SK-N-SH (cell line): ENCODE results near the gene TAB3. TPM values are rescaled to one million over a fixed set of nuclear protein-coding genes. Genes with fewer than 3 reads are reported as not detected.

ENCODE experiments used
- CTCF ChIA-PET: fragments of 300-600, 350-600 bp; formaldehyde crosslinking; extraction: SDS; loops from one replicate; lab custom pipeline; 2021; lab: Yijun Ruan, JAX
- POLR2A ChIA-PET: fragments of 350-600 bp; sonication (Branson Sonifier 250); formaldehyde crosslinking; extraction: SDS; loops from one replicate; lab custom pipeline; 2020; ENCODE audit warnings: antibody characterized with exemption, inconsistent platforms; lab: Yijun Ruan, JAX
- DNase-seq: peaks from one replicate; pipeline ENCODE4 v3.0.0; 2012
- H2AFZ ChIP-seq: fragments of 200-600 bp; sonication (generic); 2 replicates; pipeline ENCODE4 v1.8.1; 2016; ENCODE audit warnings: antibody characterized with exemption, mild to moderate bottlenecking, low read depth
- H3F3A ChIP-seq: fragments of 200-600 bp; sonication (generic); replicated peaks from 2 replicates; pipeline ENCODE3; 2016; ENCODE audit warnings: antibody characterized with exemption, mild to moderate bottlenecking; ENCODE audit not compliant: insufficient read depth
- H3K27ac ChIP-seq, 2 experiments: fragments of 200-500 bp in 1 of 2; fragments of 200-600 bp in 1 of 2; sonication (Bioruptor generic) in 1 of 2; sonication (generic), shearing (Covaris generic) in 1 of 2; 2 replicates each; pipeline versions ENCODE4 v1.5.1 to v1.6.1; 2014 to 2016; ENCODE audit warnings: low read depth in 2 of 2, inconsistent platforms in 1 of 2, low read length in 1 of 2, mild to moderate bottlenecking in 1 of 2, mixed read lengths in 1 of 2
- H3K27me3 ChIP-seq: fragments of 200-600 bp; sonication (generic), shearing (Covaris generic); 2 replicates; pipeline ENCODE4 v1.6.1; 2016; ENCODE audit warnings: mixed run types; ENCODE audit not compliant: insufficient read depth
- H3K36me3 ChIP-seq, 2 experiments: fragments of 200-500 bp in 1 of 2; fragments of 200-600 bp in 1 of 2; sonication (Bioruptor generic) in 1 of 2; sonication (generic) in 1 of 2; replicated peaks in 1 of 2; 2 replicates each; pipeline versions ENCODE3 to v1.5.1; 2014 to 2016; ENCODE audit warnings: low read length in 1 of 2, mild to moderate bottlenecking in 1 of 2; ENCODE audit not compliant: insufficient read depth in 2 of 2, control insufficient read depth in 1 of 2
- H3K4me1 ChIP-seq, 2 experiments: fragments of 200-500 bp in 1 of 2; fragments of 200-600 bp in 1 of 2; sonication (Bioruptor generic) in 1 of 2; sonication (generic), shearing (Covaris generic) in 1 of 2; 2 replicates each; pipeline versions ENCODE4 v1.5.1 to v1.6.1; 2014 to 2016; ENCODE audit warnings: low read depth in 1 of 2, low read length in 1 of 2, mixed run types in 1 of 2; ENCODE audit not compliant: insufficient read depth in 2 of 2, control insufficient read depth in 1 of 2
- H3K4me2 ChIP-seq: fragments of 200-600 bp; sonication (generic), shearing (Covaris generic); 2 replicates; pipeline ENCODE4 v1.6.1; 2017; ENCODE audit warnings: mixed run types
- H3K4me3 ChIP-seq, 2 experiments: fragments of 200-500 bp in 1 of 2; fragments of 200-600 bp in 1 of 2; sonication (Bioruptor generic) in 1 of 2; sonication (generic), shearing (Covaris generic) in 1 of 2; 2 replicates each; pipeline versions ENCODE4 v1.5.1 to v1.8.1; 2014 to 2016; ENCODE audit warnings: low read depth in 2 of 2, inconsistent platforms in 1 of 2, low read length in 1 of 2, mild to moderate bottlenecking in 1 of 2, mixed read lengths in 1 of 2, moderate library complexity in 1 of 2
- H3K79me2 ChIP-seq: fragments of 200-600 bp; sonication (generic); 2 replicates; pipeline ENCODE4 v1.8.1; 2017; ENCODE audit warnings: mild to moderate bottlenecking; ENCODE audit not compliant: insufficient read depth
- H3K9ac ChIP-seq: fragments of 200-600 bp; sonication (generic); 2 replicates; pipeline ENCODE4 v1.6.1; 2017; ENCODE audit warnings: mixed run types
- H3K9me2 ChIP-seq: fragments of 200-600 bp; sonication (generic); 2 replicates; pipeline ENCODE4 v1.6.1; 2017; ENCODE audit warnings: mixed run types
- H3K9me3 ChIP-seq: fragments of 200-600 bp; sonication (generic); 2 replicates; pipeline ENCODE4 v1.6.1; 2017; ENCODE audit warnings: mixed run types, mild to moderate bottlenecking, moderate library complexity
- H4K20me1 ChIP-seq: fragments of 200-600 bp; sonication (generic); 2 replicates; pipeline ENCODE4 v1.6.1; 2017; ENCODE audit warnings: mild to moderate bottlenecking, mixed run types; ENCODE audit not compliant: insufficient read depth
- ELF1 ChIP-seq: IDR thresholded peaks from 2 replicates; pipeline ENCODE4 v1.4.0; 2012
- EP300 ChIP-seq, 2 experiments: IDR thresholded peaks; 2 replicates each; pipeline versions ENCODE4 v1.4.0 to v1.6.1; 2012; ENCODE audit warnings: borderline replicate concordance in 1 of 2, low read depth in 1 of 2, low read length in 1 of 2
- EZH2phosphoT487 ChIP-seq: fragments of 200-600 bp; sonication (generic); IDR thresholded peaks from 2 replicates; pipeline ENCODE4 v1.6.1; 2017; ENCODE audit warnings: low read depth, mixed run types, mild to moderate bottlenecking, antibody characterized with exemption, moderate library complexity, borderline replicate concordance
- FOSL2 ChIP-seq: IDR thresholded peaks from 2 replicates; pipeline ENCODE4 v1.4.0; 2012; ENCODE audit warnings: low read depth, mild to moderate bottlenecking, moderate library complexity, borderline replicate concordance
- FOXJ3 ChIP-seq: sonication (generic); formaldehyde crosslinking; IDR thresholded peaks from 2 replicates; pipeline ENCODE4 v1.5.1; 2020; ENCODE audit warnings: mild to moderate bottlenecking, missing genetic modification reagents
- GABPA ChIP-seq: IDR thresholded peaks from 2 replicates; pipeline ENCODE4 v1.4.0; 2012; ENCODE audit warnings: low read depth, mild to moderate bottlenecking
- GATA2 ChIP-seq: sonication (generic); formaldehyde crosslinking; IDR thresholded peaks from 2 replicates; pipeline ENCODE4 v1.5.0; 2020; ENCODE audit warnings: mild to moderate bottlenecking, missing genetic modification reagents
- JUND ChIP-seq: IDR thresholded peaks from 2 replicates; pipeline ENCODE4 v1.4.0; 2012
- MXI1 ChIP-seq: IDR thresholded peaks from 2 replicates; pipeline ENCODE4 v1.6.1; 2012; ENCODE audit warnings: mild to moderate bottlenecking, low read depth, low read length, improper control_type of control experiment
- NFIC ChIP-seq: IDR thresholded peaks from 2 replicates; pipeline ENCODE4 v1.4.0; 2012; ENCODE audit warnings: borderline replicate concordance
- NRF1 ChIP-seq: IDR thresholded peaks from 2 replicates; pipeline ENCODE4 v1.6.1; 2012; ENCODE audit warnings: low read depth, mild to moderate bottlenecking, low read length
- RAD21 ChIP-seq: IDR thresholded peaks from 2 replicates; pipeline ENCODE4 v1.6.1; 2012; ENCODE audit warnings: mild to moderate bottlenecking, low read length
- RFX5 ChIP-seq: IDR thresholded peaks from 2 replicates; pipeline ENCODE4 v1.6.1; 2012; ENCODE audit warnings: mild to moderate bottlenecking, improper control_type of control experiment, low read length
- TAF1 ChIP-seq: IDR thresholded peaks from 2 replicates; pipeline ENCODE4 v1.6.1; 2012; ENCODE audit warnings: low read depth, mild to moderate bottlenecking, low read length, moderate library complexity, borderline replicate concordance
- YY1 ChIP-seq: IDR thresholded peaks from 2 replicates; pipeline ENCODE4 v1.4.0; 2012; ENCODE audit warnings: low read depth, mild to moderate bottlenecking
- WGBS: methylation state at CpG from one replicate; pipeline ENCODE4 v1.1.6; 2017; ENCODE audit warnings: low lambda C conversion rate; 5-methylcytosine and 5-hydroxymethylcytosine counted together
- polyA plus RNA-seq, 3 experiments: library from polyadenylated mRNA; depleted of rRNA; stranded (reverse); fragments of >200 nt; gene quantifications; 2 replicates each; pipeline ENCODE4 v1.2.3, GENCODE V29; 2012
- TF ChIP-seq, protein P1 (sequence below): fragments of 200-600 bp; sonication (generic); IDR thresholded peaks from 2 replicates; pipeline ENCODE4 v1.6.1; 2017; ENCODE audit warnings: antibody characterized with exemption, mild to moderate bottlenecking, moderate library complexity
- TF ChIP-seq, protein P2 (sequence below): IDR thresholded peaks from 2 replicates; pipeline ENCODE4; 2012
- TF ChIP-seq, protein P3 (sequence below): fragments of 150-350 bp; IDR thresholded peaks from 2 replicates; pipeline ENCODE4 v1.6.1; 2016; ENCODE audit warnings: mild to moderate bottlenecking, low read depth, low read length
- TF ChIP-seq, protein P4 (sequence below): IDR thresholded peaks from 2 replicates; pipeline ENCODE4 v1.4.0; 2012; ENCODE audit warnings: low read depth, borderline replicate concordance

Gene TAB3
- polyA plus RNA-seq, 1 of the 3 experiments (the other 2 are of a cell fraction): 9.2 TPM

DNA sequence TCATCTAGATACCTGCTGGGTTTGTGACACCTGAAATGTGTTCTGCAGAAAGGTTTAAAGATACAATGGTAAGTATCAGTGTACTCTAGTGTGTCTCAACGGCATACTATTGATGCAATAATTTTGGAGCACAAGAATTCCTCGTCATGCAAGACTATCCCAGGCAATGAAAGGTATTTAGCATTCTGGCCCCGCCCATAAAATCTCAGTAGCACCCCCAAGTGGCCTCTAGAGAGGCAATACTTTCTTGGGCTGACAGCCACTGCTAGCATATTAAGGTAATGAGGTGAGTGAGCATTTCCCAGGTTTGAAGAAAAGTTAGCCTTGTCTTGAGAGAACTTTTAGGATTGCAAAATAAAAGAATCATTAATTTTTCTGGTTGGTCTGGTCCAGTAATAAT lies 24.0 kb downstream of the TAB3 start:
- H3K27ac ChIP-seq: no peak overlapping the region
- 36% methylated on average over 3 of the region's 3 CpGs for WGBS
- no peaks in the 10 kb centered on the region for H3K27me3 ChIP-seq
- H2AFZ ChIP-seq: no peak overlapping the region
- no peaks in the 10 kb centered on the region for H3K4me1 ChIP-seq
- TF ChIP-seq, protein P1, sequence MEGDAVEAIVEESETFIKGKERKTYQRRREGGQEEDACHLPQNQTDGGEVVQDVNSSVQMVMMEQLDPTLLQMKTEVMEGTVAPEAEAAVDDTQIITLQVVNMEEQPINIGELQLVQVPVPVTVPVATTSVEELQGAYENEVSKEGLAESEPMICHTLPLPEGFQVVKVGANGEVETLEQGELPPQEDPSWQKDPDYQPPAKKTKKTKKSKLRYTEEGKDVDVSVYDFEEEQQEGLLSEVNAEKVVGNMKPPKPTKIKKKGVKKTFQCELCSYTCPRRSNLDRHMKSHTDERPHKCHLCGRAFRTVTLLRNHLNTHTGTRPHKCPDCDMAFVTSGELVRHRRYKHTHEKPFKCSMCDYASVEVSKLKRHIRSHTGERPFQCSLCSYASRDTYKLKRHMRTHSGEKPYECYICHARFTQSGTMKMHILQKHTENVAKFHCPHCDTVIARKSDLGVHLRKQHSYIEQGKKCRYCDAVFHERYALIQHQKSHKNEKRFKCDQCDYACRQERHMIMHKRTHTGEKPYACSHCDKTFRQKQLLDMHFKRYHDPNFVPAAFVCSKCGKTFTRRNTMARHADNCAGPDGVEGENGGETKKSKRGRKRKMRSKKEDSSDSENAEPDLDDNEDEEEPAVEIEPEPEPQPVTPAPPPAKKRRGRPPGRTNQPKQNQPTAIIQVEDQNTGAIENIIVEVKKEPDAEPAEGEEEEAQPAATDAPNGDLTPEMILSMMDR: peak; percentile 49
- no peak for TF ChIP-seq NFIC
- H3F3A ChIP-seq: no peaks in the 10 kb centered on the region
- no peak overlapping the region for H3K4me3 ChIP-seq
- no peaks in the 10 kb centered on the region for H4K20me1 ChIP-seq
- POLR2A ChIA-PET: no interaction called here
- no peaks in the 10 kb centered on the region for H3K9me3 ChIP-seq
- H3K36me3 ChIP-seq: peaks cover 7 to 8% of the 10 kb centered on the region in 2 experiments
- H3K9me2 ChIP-seq: no peaks in the 10 kb centered on the region
- no peaks in the 10 kb centered on the region for H3K79me2 ChIP-seq
- no peak for DNase-seq
- CTCF ChIA-PET: no interaction called here
- no peak overlapping the region for H3K4me2 ChIP-seq
- no peak overlapping the region for H3K9ac ChIP-seq

DNA sequence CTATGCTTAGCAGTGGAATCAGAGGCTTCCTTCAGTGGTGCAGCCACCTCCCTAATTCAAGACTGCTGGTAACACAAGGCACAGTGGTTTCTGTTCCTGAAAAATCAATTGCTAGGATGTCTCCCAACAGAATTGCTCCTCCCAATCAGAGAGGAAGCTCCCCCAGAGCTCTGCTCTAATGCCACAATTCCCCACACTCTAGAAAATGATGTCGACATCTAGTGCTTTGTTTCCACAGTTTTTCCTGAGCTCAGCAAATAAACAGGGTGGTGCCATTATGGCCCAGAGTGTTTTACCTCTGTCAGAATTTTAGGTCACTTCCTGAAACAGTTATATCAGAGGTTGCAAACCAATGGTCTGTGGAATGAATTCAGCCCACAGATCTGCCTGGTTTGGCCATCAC lies 24.7 kb downstream of the TAB3 start:
- no peaks in the 10 kb centered on the region for H3K79me2 ChIP-seq
- H3K27me3 ChIP-seq: no peaks in the 10 kb centered on the region
- no peak overlapping the region for H3K4me2 ChIP-seq
- H4K20me1 ChIP-seq: no peaks in the 10 kb centered on the region
- TF ChIP-seq EZH2phosphoT487: no peak
- no peak for TF ChIP-seq FOSL2
- no peak for TF ChIP-seq JUND
- TF ChIP-seq YY1: no peak
- TF ChIP-seq, protein P2, sequence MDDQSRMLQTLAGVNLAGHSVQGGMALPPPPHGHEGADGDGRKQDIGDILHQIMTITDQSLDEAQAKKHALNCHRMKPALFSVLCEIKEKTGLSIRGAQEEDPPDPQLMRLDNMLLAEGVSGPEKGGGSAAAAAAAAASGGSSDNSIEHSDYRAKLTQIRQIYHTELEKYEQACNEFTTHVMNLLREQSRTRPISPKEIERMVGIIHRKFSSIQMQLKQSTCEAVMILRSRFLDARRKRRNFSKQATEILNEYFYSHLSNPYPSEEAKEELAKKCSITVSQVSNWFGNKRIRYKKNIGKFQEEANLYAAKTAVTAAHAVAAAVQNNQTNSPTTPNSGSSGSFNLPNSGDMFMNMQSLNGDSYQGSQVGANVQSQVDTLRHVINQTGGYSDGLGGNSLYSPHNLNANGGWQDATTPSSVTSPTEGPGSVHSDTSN: no peak
- TF ChIP-seq ELF1: no peak
- TF ChIP-seq NRF1: no peak
- no peak for TF ChIP-seq MXI1
- TF ChIP-seq, protein P3, sequence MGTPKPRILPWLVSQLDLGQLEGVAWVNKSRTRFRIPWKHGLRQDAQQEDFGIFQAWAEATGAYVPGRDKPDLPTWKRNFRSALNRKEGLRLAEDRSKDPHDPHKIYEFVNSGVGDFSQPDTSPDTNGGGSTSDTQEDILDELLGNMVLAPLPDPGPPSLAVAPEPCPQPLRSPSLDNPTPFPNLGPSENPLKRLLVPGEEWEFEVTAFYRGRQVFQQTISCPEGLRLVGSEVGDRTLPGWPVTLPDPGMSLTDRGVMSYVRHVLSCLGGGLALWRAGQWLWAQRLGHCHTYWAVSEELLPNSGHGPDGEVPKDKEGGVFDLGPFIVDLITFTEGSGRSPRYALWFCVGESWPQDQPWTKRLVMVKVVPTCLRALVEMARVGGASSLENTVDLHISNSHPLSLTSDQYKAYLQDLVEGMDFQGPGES: no peak
- TF ChIP-seq, protein P4, sequence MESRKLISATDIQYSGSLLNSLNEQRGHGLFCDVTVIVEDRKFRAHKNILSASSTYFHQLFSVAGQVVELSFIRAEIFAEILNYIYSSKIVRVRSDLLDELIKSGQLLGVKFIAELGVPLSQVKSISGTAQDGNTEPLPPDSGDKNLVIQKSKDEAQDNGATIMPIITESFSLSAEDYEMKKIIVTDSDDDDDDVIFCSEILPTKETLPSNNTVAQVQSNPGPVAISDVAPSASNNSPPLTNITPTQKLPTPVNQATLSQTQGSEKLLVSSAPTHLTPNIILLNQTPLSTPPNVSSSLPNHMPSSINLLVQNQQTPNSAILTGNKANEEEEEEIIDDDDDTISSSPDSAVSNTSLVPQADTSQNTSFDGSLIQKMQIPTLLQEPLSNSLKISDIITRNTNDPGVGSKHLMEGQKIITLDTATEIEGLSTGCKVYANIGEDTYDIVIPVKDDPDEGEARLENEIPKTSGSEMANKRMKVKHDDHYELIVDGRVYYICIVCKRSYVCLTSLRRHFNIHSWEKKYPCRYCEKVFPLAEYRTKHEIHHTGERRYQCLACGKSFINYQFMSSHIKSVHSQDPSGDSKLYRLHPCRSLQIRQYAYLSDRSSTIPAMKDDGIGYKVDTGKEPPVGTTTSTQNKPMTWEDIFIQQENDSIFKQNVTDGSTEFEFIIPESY: no peak
- no peak for TF ChIP-seq RFX5
- no peak for TF ChIP-seq RAD21
- TF ChIP-seq EP300 (IDR thresholded peaks at IDR 0.05; ENCODE audit: borderline replicate concordance in 1 of 2, low read depth in 1 of 2, low read length in 1 of 2): no peak
- TF ChIP-seq GABPA: no peak
- TF ChIP-seq, protein P1: no peak
- no peak for TF ChIP-seq TAF1
- no peak for TF ChIP-seq FOXJ3 (CRISPR knock-in tag)
- TF ChIP-seq GATA2: no peak
- ChIA-PET CTCF (interaction anchor here (1.2 to 1.8 kb wide), 3 partner anchors 10 to 127 kb away, joined by 3 to 5 read pairs (median 3); no protein-coding TSS in a partner anchor), POLR2A (no interaction called here)
- no peaks in the 10 kb centered on the region for H3K9me3 ChIP-seq
- no peak overlapping the region for H3K27ac ChIP-seq
- H3F3A ChIP-seq: no peaks in the 10 kb centered on the region
- no peaks in the 10 kb centered on the region for H3K4me1 ChIP-seq
- no peak overlapping the region for H2AFZ ChIP-seq
- H3K4me3 ChIP-seq: no peak overlapping the region
- WGBS: 50% methylated on average over 1 of the region's 1 CpG
- DNase-seq: no peak
- peaks cover 2 to 12% of the 10 kb centered on the region in 2 experiments for H3K36me3 ChIP-seq
- H3K9me2 ChIP-seq: no peaks in the 10 kb centered on the region
- no peak overlapping the region for H3K9ac ChIP-seq
